Peyer's patch (tissue), 4 donors: Measurements from ENCODE around the gene TMEM38A.

Experiments
- POLR2A ChIP-seq, 2 donors: fragments of 450-650 bp; IDR thresholded peaks; one replicate each; pipeline ENCODE4 v1.5.1; 2017; ENCODE audit warnings: antibody characterized with exemption in 2 of 2, mild to moderate bottlenecking in 2 of 2, moderate library complexity in 2 of 2
- TF ChIP-seq, protein P1 (sequence below), 6 experiments: fragments of 450-650 bp in 4 of 6; fragments of 200-600 bp in 2 of 6; sonication (generic) in 1 of 6; IDR thresholded peaks; one replicate each; pipeline ENCODE4 v1.5.1; 2017 to 2019; ENCODE audit warnings: antibody characterized with exemption in 6 of 6, mild to moderate bottlenecking in 3 of 6, moderate library complexity in 1 of 6

DNA sequence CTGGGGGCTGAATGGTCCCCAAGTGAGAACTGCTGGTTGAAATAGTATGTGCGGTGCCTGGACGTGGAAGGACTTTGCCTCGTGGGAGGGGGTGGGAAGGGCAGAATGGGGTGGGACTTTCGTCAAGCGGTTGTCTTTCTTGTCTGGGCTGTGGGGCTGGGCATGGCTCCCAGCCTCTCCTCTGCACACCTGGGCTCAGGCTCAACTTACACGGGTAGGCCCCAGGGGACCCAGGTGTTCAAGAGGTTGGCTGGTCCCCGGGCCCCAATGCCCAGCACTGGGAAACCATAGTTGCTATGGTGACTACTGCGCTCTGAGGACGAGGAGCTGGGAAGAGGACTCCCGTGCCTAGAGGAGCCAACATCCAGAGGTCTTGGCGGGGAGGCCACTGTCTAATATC is 66.0 kb downstream of the TMEM38A start:
- TF ChIP-seq, protein P1, sequence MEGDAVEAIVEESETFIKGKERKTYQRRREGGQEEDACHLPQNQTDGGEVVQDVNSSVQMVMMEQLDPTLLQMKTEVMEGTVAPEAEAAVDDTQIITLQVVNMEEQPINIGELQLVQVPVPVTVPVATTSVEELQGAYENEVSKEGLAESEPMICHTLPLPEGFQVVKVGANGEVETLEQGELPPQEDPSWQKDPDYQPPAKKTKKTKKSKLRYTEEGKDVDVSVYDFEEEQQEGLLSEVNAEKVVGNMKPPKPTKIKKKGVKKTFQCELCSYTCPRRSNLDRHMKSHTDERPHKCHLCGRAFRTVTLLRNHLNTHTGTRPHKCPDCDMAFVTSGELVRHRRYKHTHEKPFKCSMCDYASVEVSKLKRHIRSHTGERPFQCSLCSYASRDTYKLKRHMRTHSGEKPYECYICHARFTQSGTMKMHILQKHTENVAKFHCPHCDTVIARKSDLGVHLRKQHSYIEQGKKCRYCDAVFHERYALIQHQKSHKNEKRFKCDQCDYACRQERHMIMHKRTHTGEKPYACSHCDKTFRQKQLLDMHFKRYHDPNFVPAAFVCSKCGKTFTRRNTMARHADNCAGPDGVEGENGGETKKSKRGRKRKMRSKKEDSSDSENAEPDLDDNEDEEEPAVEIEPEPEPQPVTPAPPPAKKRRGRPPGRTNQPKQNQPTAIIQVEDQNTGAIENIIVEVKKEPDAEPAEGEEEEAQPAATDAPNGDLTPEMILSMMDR (IDR thresholded peaks at IDR 0.05), result no peak
- no peak for TF ChIP-seq POLR2A (IDR thresholded peaks at IDR 0.05)
